Activated CD8-positive, alpha-beta memory T cell treated with anti-CD3 and anti-CD28 coated beads, Interleukin-2, amount 10 ng/mL, durations not matched to agents 7 days and 5 days (primary cell): ENCODE measurements around the gene ANKRD22. TPM values are rescaled to one million over a fixed set of nuclear protein-coding genes. Genes with fewer than 3 reads are reported as not detected.

ENCODE experiments used
- total RNA-seq, 2 experiments: library from RNA; stranded (reverse); gene quantifications; one replicate each; pipeline ENCODE4 v1.2.3, GENCODE V29; 2021

The ANKRD22 gene
- total RNA-seq, 2 experiments from 2014 or later, result 0.37 TPM; not detected in 1

Other genes starting within 250 kb of the ANKRD22 start
- not detected for gene LIPF, start 187.4 kb downstream of the ANKRD22 start, total RNA-seq
- gene LIPK, start 145.6 kb downstream of the ANKRD22 start, total RNA-seq, result not detected
- not detected for gene LIPN, start 91.8 kb downstream of the ANKRD22 start, total RNA-seq
- not detected for gene LIPM, start 49.1 kb downstream of the ANKRD22 start, total RNA-seq
- gene STAMBPL1, start 28.4 kb upstream of the ANKRD22 start, total RNA-seq, result 10 to 100 TPM; 29.2 to 53.0 TPM
- 10 to 100 TPM; 28.2 to 34.5 TPM for gene ACTA2, start 100.9 kb upstream of the ANKRD22 start, total RNA-seq
- gene FAS, start 139.0 kb upstream of the ANKRD22 start, total RNA-seq, result 10 to 100 TPM; 73.7 to 75.4 TPM